ENCODE data around the gene MTUS2.

GRCh38 chr13:29396446-29396845, 576.3 kb downstream of the MTUS2 start:
- TF ChIP-seq CTCF (IDR thresholded peaks at IDR 0.05; ENCODE audit: borderline replicate concordance, extremely low read depth, low read length, poor library complexity, severe bottlenecking) = no peak
- TF ChIP-seq EZH2 (IDR thresholded peaks at IDR 0.05; ENCODE audit: borderline replicate concordance, low read depth, low read length, severe bottlenecking) = no peak

All from DND-41 (cell line).